K562 (cell line): ENCODE results near the gene FOXK2. TPM values are rescaled to one million over a fixed set of nuclear protein-coding genes. Genes with fewer than 3 reads are reported as not detected.

Source experiments
- ATAC-seq: fragments of 200-7000 bp; cut with Tn5 transposase; 3 replicates; pipeline ENCODE4 v1.9.1; 2020; ENCODE audit warnings: moderate library complexity
- BruUV-seq: library from RNA; stranded (reverse); fragments of 400-500 nt; replicated peaks from 2 replicates; lab custom pipeline; 2021; lab: Mats Ljungman, UMichigan
- CTCF ChIA-PET: fragments of 300-600 bp; formaldehyde crosslinking; extraction: SDS; loops from one replicate; lab custom pipeline; 2021; ENCODE audit warnings: low intra/inter-chr PET ratio; lab: Yijun Ruan, JAX
- POLR2A ChIA-PET: fragments of 300-600, 350-650 bp; sonication (Branson Sonifier 250); formaldehyde crosslinking; extraction: SDS; loops from one replicate; lab custom pipeline; 2021; ENCODE audit warnings: antibody characterized with exemption, inconsistent platforms; lab: Yijun Ruan, JAX
- DNase-seq, 4 experiments: peaks; one replicate each; pipeline versions ENCODE4 v3.0.0 to v3.0.0-alpha.2; 2011 to 2018; ENCODE audit warnings: low spot score in 3 of 4, mixed read lengths in 3 of 4; ENCODE audit errors: extremely low read depth in 1 of 4
- FAIRE-seq: peaks from 2 replicates; lab custom pipeline; 2011; peaks lifted over from hg19 to GRCh38; lab: Jason Lieb, UNC
- H2AFZ ChIP-seq: 2 replicates; pipeline ENCODE4 v1.6.0; 2011; ENCODE audit warnings: low read depth, low read length, control low read depth, inconsistent platforms
- H3K27ac ChIP-seq: fragments of 200-600 bp; 3 replicates; pipeline ENCODE4 v1.8.0; 2011; ENCODE audit warnings: low read depth, mild to moderate bottlenecking, control low read depth, inconsistent platforms, low read length, moderate library complexity, mixed read lengths; ENCODE audit errors: extremely low read depth
- H3K27me3 ChIP-seq, 2 experiments: fragments of 300-600 bp in 1 of 2; 2 replicates in 1 of 2; 3 replicates in 1 of 2; pipeline versions ENCODE4 v1.6.0 to v1.8.0; 2011; ENCODE audit warnings: inconsistent platforms in 2 of 2, low read length in 2 of 2, mild to moderate bottlenecking in 1 of 2, mixed read lengths in 1 of 2, moderate library complexity in 1 of 2; ENCODE audit not compliant: control insufficient read depth in 2 of 2, insufficient read depth in 2 of 2
- H3K36me3 ChIP-seq: fragments of 300-600 bp; 3 replicates; pipeline ENCODE4 v1.8.0; 2011; ENCODE audit warnings: mild to moderate bottlenecking, low read length, inconsistent platforms; ENCODE audit not compliant: control insufficient read depth, insufficient read depth
- H3K4me1 ChIP-seq, 2 experiments: fragments of 200-600 bp in 1 of 2; replicated peaks in 1 of 2; 2 replicates in 1 of 2; 3 replicates in 1 of 2; pipeline versions ENCODE4 v1.5.1 to v1.8.0; 2011; ENCODE audit warnings: inconsistent platforms in 2 of 2, low read length in 2 of 2, mild to moderate bottlenecking in 1 of 2, mixed read lengths in 1 of 2, moderate library complexity in 1 of 2; ENCODE audit not compliant: control insufficient read depth in 2 of 2, insufficient read depth in 2 of 2
- H3K4me2 ChIP-seq: 2 replicates; pipeline ENCODE4 v1.6.1; 2011; ENCODE audit warnings: low read length, control low read depth, inconsistent platforms, mixed read lengths; ENCODE audit not compliant: insufficient read depth
- H3K4me3 ChIP-seq: fragments of 200-600 bp; sonication (generic), shearing (Covaris generic); 2 replicates; pipeline ENCODE4 v1.5.1; 2016; ENCODE audit warnings: control low read depth, inconsistent platforms
- H3K79me2 ChIP-seq: fragments of 200-600 bp; 3 replicates; pipeline ENCODE4 v1.8.0; 2011; ENCODE audit warnings: low read length, inconsistent platforms; ENCODE audit not compliant: control insufficient read depth, insufficient read depth
- H3K9ac ChIP-seq, 2 experiments: 2 replicates each; pipeline versions ENCODE4 v1.6.0 to v1.6.1; 2011; ENCODE audit warnings: low read depth in 2 of 2, low read length in 2 of 2, control low read depth in 1 of 2, inconsistent platforms in 1 of 2, mild to moderate bottlenecking in 1 of 2, mixed read lengths in 1 of 2; ENCODE audit not compliant: insufficient read depth in 1 of 2
- H3K9me1 ChIP-seq: one replicate; pipeline ENCODE4 v1.6.0; 2011; ENCODE audit warnings: inconsistent platforms, mild to moderate bottlenecking, low read length, moderate library complexity; ENCODE audit not compliant: control insufficient read depth, insufficient read depth
- H3K9me3 ChIP-seq: replicated peaks from 2 replicates; pipeline ENCODE4 v1.5.1; 2011; ENCODE audit warnings: low read depth, low read length, inconsistent platforms; ENCODE audit not compliant: control insufficient read depth, insufficient read depth
- H4K20me1 ChIP-seq: replicated peaks from 2 replicates; pipeline ENCODE4 v1.6.1; 2011; ENCODE audit warnings: low read length, inconsistent platforms, mixed read lengths; ENCODE audit not compliant: control insufficient read depth, insufficient read depth
- BACH1 ChIP-seq: fragments of 200-800 bp; sonication (Bioruptor generic); IDR thresholded peaks from 2 replicates; pipeline ENCODE4 v1.6.1; 2016; ENCODE audit warnings: missing genetic modification characterization, missing compliant biosample characterization
- CBFB ChIP-seq: sonication (generic); formaldehyde crosslinking; IDR thresholded peaks from 2 replicates; pipeline ENCODE4 v1.4.0; 2020; ENCODE audit warnings: mild to moderate bottlenecking, missing genetic modification reagents
- E2F3 ChIP-seq: fragments of 250-450 bp; sonication (Bioruptor Pico); IDR thresholded peaks from 2 replicates; pipeline ENCODE4 v1.4.0; 2020; ENCODE audit warnings: mild to moderate bottlenecking
- ESRRB ChIP-seq: fragments of 250-450 bp; sonication (Bioruptor Pico); IDR thresholded peaks from 2 replicates; pipeline ENCODE4 v1.5.0; 2020; ENCODE audit warnings: mild to moderate bottlenecking, moderate library complexity, borderline replicate concordance
- FOS ChIP-seq: IDR thresholded peaks from 3 replicates; pipeline ENCODE4 v1.6.1; 2011; ENCODE audit not compliant: insufficient read length; ENCODE audit errors: extremely low read depth
- FOXO4 ChIP-seq: fragments of 450-650 bp; formaldehyde crosslinking; IDR thresholded peaks from 2 replicates; pipeline ENCODE4 v1.4.0; 2020; ENCODE audit warnings: mild to moderate bottlenecking, moderate library complexity
- FOXP1 ChIP-seq: sonication (generic); formaldehyde crosslinking; IDR thresholded peaks from 2 replicates; pipeline ENCODE4 v1.8.0; 2022; ENCODE audit warnings: mild to moderate bottlenecking, missing genetic modification reagents
- GABPA ChIP-seq: fragments of 200-800 bp; sonication (Bioruptor generic); conservative IDR thresholded peaks from 2 replicates; pipeline ENCODE4 v1.6.1; 2016; ENCODE audit warnings: low read depth, missing genetic modification characterization, missing compliant biosample characterization
- GABPB1 ChIP-seq: sonication (generic); formaldehyde crosslinking; IDR thresholded peaks from 2 replicates; pipeline ENCODE4 v1.8.0; 2022; ENCODE audit warnings: mild to moderate bottlenecking, missing genetic modification reagents
- ILF3 ChIP-seq: fragments of 450-650 bp; IDR thresholded peaks from 2 replicates; pipeline ENCODE4 v1.6.1; 2018; ENCODE audit warnings: antibody characterized with exemption, mild to moderate bottlenecking, moderate library complexity, borderline replicate concordance
- JUND ChIP-seq, 2 experiments: IDR thresholded peaks; 2 replicates in 1 of 2; 3 replicates in 1 of 2; pipeline ENCODE4 v1.6.1; 2011; ENCODE audit warnings: borderline replicate concordance in 2 of 2, low read depth in 2 of 2, low read length in 2 of 2, improper control_type of control experiment in 1 of 2, missing biosample characterization in 1 of 2, missing genetic modification characterization in 1 of 2, missing genetic modification reagents in 1 of 2
- NFRKB ChIP-seq: fragments of 450-650 bp; IDR thresholded peaks from 2 replicates; pipeline ENCODE4 v1.6.1; 2016; ENCODE audit warnings: low read depth
- NR2C2 ChIP-seq, 2 experiments: fragments of 200-800 bp in 1 of 2; sonication (Bioruptor generic) in 1 of 2; sonication (generic) in 1 of 2; formaldehyde crosslinking in 1 of 2; IDR thresholded peaks; 2 replicates each; pipeline versions ENCODE4 v1.6.1 to v1.8.0; 2016 to 2022; ENCODE audit warnings: mild to moderate bottlenecking in 1 of 2, missing compliant biosample characterization in 1 of 2, missing genetic modification characterization in 1 of 2, missing genetic modification reagents in 1 of 2
- RBM22 ChIP-seq: fragments of 200-400 bp; formaldehyde crosslinking; IDR thresholded peaks from 2 replicates; pipeline ENCODE4 v1.6.1; 2018; ENCODE audit warnings: low read length, low read depth; ENCODE audit not compliant: poor library complexity, severe bottlenecking
- SIN3B ChIP-seq: fragments of 450-650 bp; IDR thresholded peaks from 2 replicates; pipeline ENCODE4 v1.6.1; 2017; ENCODE audit warnings: low read depth, mild to moderate bottlenecking, moderate library complexity
- SOX6 ChIP-seq: fragments of 450-650 bp; IDR thresholded peaks from 2 replicates; pipeline ENCODE4 v1.6.1; 2014; ENCODE audit warnings: mild to moderate bottlenecking
- ZBTB1 ChIP-seq: sonication (generic); formaldehyde crosslinking; IDR thresholded peaks from 2 replicates; pipeline ENCODE4 v1.8.1; 2023; ENCODE audit warnings: missing genetic modification reagents, low read depth, mild to moderate bottlenecking, borderline replicate concordance
- ZC3H8 ChIP-seq: fragments of 450-650 bp; IDR thresholded peaks from 2 replicates; pipeline ENCODE4 v1.6.1; 2017
- ZFPM2 ChIP-seq: fragments of 250-450 bp; sonication (Bioruptor Pico); IDR thresholded peaks from 2 replicates; pipeline ENCODE4 v1.5.1; 2022; ENCODE audit warnings: mild to moderate bottlenecking
- ZKSCAN1 ChIP-seq: fragments of 150-350 bp; IDR thresholded peaks from 2 replicates; pipeline ENCODE4 v1.6.1; 2016; ENCODE audit warnings: low read depth, low read length
- WGBS: fragments of 100-300 bp; shearing (Covaris generic); methylation state at CpG from one replicate; pipeline ENCODE4 v1.1.6; 2016; ENCODE audit warnings: low coverage, mixed read lengths; ENCODE audit not compliant: insufficient coverage; ENCODE audit errors: missing lambda C conversion rate; 5-methylcytosine and 5-hydroxymethylcytosine counted together
- in situ Hi-C: fragments of 300-500 bp; cut with MboI; formaldehyde crosslinking; loops from 4 replicates; pipeline ENCODE4 v1.15.0; 2018; ENCODE audit warnings: inconsistent platforms, mixed read lengths
- intact Hi-C: fragments of 100-400 bp; cut with micrococcal nuclease; formaldehyde crosslinking; loops from 2 replicates; pipeline ENCODE4 v1.14.2; 2022
- polyA plus RNA-seq, 8 experiments: library from polyadenylated mRNA; depleted of rRNA in 4 of 8; stranded (reverse) in 5 of 8; unstranded in 3 of 8; fragments of >200 nt; fragmentation: Nextera tagmentation in 2 of 8; fragmentation: Illumina TruSeq in 1 of 8; extraction: Ambion mirVana in 2 of 8; extraction: Trizol in 1 of 8; gene quantifications; 2 replicates each; pipeline versions ENCODE4 v1.2.1 to v1.2.3, GENCODE V29; 2011 to 2014; ENCODE audit warnings: inconsistent platforms in 1 of 8, missing spikeins in 1 of 8
- total RNA-seq, 7 experiments: library from RNA; depleted of rRNA in 6 of 7; stranded (reverse); fragments of >200 nt in 6 of 7; fragmentation: Illumina TruSeq in 2 of 7; extraction: Trizol in 2 of 7; gene quantifications; 2 replicates each; pipeline versions ENCODE4 v1.2.1 to v1.2.3, GENCODE V29; 2011 to 2021; ENCODE audit warnings: low replicate concordance in 1 of 7

Gene FOXK2
- total and polyA plus RNA-seq, 9 of the 15 experiments (the other 6 are each of a cell fraction or from before 2014, with no cell fraction given) = 3.0 to 86.0 (median 44.1) TPM

- H3K27ac ChIP-seq = 0 out of 3 replicates have a peak overlapping the region, but pooled peaks have one; percentile 0
- POLR2A ChIA-PET = interaction anchor here (0.6 to 1.3 kb wide), 3 partner anchors 17 to 204 kb away, joined by 3 read pairs; no protein-coding TSS in a partner anchor
- CTCF ChIA-PET = interaction anchor here (1.5 to 1.6 kb wide), 2 partner anchors 59 to 201 kb away, joined by 5 to 12 read pairs; no protein-coding TSS in a partner anchor
- no peak overlapping the region for H2AFZ ChIP-seq
- ATAC-seq (no peak), FAIRE-seq (no peak), DNase-seq (no peak)
- TF ChIP-seq FOXP1 (CRISPR knock-in tag) = no peak
- no peak for TF ChIP-seq ZKSCAN1
- TF ChIP-seq GABPA = no peak
- TF ChIP-seq ZBTB1 (CRISPR knock-in tag) = no peak
- TF ChIP-seq FOS = no peak
- TF ChIP-seq ZFPM2 (CRISPR knock-in tag) = no peak
- TF ChIP-seq SIN3B = no peak
- no peak for TF ChIP-seq SOX6
- TF ChIP-seq JUND (IDR thresholded peaks at IDR 0.05; ENCODE audit: borderline replicate concordance, low read depth, low read length) = no peak
- no peak for TF ChIP-seq JUND (tag; IDR thresholded peaks at IDR 0.05; ENCODE audit: borderline replicate concordance, low read depth, low read length)
- TF ChIP-seq ESRRB (CRISPR knock-in tag) = no peak
- no peak for TF ChIP-seq BACH1 (tag)
- no peak for TF ChIP-seq RBM22
- no peak for TF ChIP-seq CBFB (CRISPR knock-in tag)
- TF ChIP-seq GABPB1 (CRISPR knock-in tag) = no peak
- no peak for TF ChIP-seq FOXO4 (CRISPR knock-in tag)
- TF ChIP-seq ZC3H8 = no peak
- TF ChIP-seq NFRKB = no peak
- no peak for TF ChIP-seq E2F3 (CRISPR knock-in tag)
- TF ChIP-seq NR2C2 (CRISPR knock-in tag; IDR thresholded peaks at IDR 0.05) = no peak
- no peak for TF ChIP-seq NR2C2 (tag; IDR thresholded peaks at IDR 0.05)
- no peak for TF ChIP-seq ILF3
- in situ Hi-C loops (no loop called here), intact Hi-C loops (loop anchor here (5.0 to 10.0 kb wide), 4 partner anchors 61 to 201 kb away; partner anchors contain the start of genes HEXD, NARF and OGFOD3)
- H3K27me3 ChIP-seq = no peaks in the 10 kb centered on the region
- peaks cover 67% of the 10 kb centered on the region for H4K20me1 ChIP-seq
- H3K79me2 ChIP-seq = peaks cover 91% of the 10 kb centered on the region
- H3K9me1 ChIP-seq = no peaks in the 10 kb centered on the region
- no TSS peak for BruUV-seq
- H3K4me3 ChIP-seq = no peak overlapping the region
- 74% methylated on average over 16 of the region's 18 CpGs for WGBS
- H3K9ac ChIP-seq = peak overlapping the region in 1 of 2 experiments; percentile 66; a peak in 2 of 4 replicates
- no peaks in the 10 kb centered on the region for H3K9me3 ChIP-seq
- H3K4me1 ChIP-seq = peaks cover 6 to 26% of the 10 kb centered on the region in 2 experiments; a peak in 4 of 5 replicates
- H3K36me3 ChIP-seq = peaks cover 30% of the 10 kb centered on the region; the same call in 2 of the 3 replicates
- H3K4me2 ChIP-seq = no peak overlapping the region
Measured at GRCh38 chr17:82553210-82553930, 33.8 kb downstream of the FOXK2 start.
